Middle frontal gyrus (tissue), 1 donor: ENCODE data around the gene CAPRIN1.

Experiments
- DNase-seq: peaks from one replicate; pipeline ENCODE4 v3.0.0-alpha.2; 2015; ENCODE audit warnings: low spot score; ENCODE audit errors: extremely low spot score

The CAPRIN1 gene

GRCh38 chr11:34139346-34139745, 87.8 kb downstream of the CAPRIN1 start:
- DNase-seq, result no peak

- DNase-seq, result no peak
These were observed 88.6 kb downstream of the CAPRIN1 start for GRCh38 chr11:34140149-34140548.

- DNase-seq, result no peak
These were observed 91.5 kb downstream of the CAPRIN1 start for GRCh38 chr11:34143048-34143447.

- DNase-seq, result no peak
These were observed 93.5 kb downstream of the CAPRIN1 start for GRCh38 chr11:34145073-34145472.

GRCh38 chr11:34145847-34146381, 94.4 kb downstream of the CAPRIN1 start:
- no peak for DNase-seq

GRCh38 chr11:34146411-34146810, 94.9 kb downstream of the CAPRIN1 start:
- DNase-seq, result no peak

- DNase-seq, result no peak
These were observed 95.3 kb downstream of the CAPRIN1 start for GRCh38 chr11:34146866-34147265.

GRCh38 chr11:34147581-34147980, 96.0 kb downstream of the CAPRIN1 start:
- DNase-seq, result no peak

- no peak for DNase-seq
These were observed 97.1 kb downstream of the CAPRIN1 start for GRCh38 chr11:34148504-34149165.

GRCh38 chr11:34149274-34149673, 97.7 kb downstream of the CAPRIN1 start:
- no peak for DNase-seq

GRCh38 chr11:34149786-34150185, 98.3 kb downstream of the CAPRIN1 start:
- DNase-seq, result no peak

- DNase-seq, result no peak
These were observed 99.1 kb downstream of the CAPRIN1 start for GRCh38 chr11:34150494-34151151.
